Coronary artery (tissue), 2 donors: Measurements from ENCODE around the gene WDR72.

Source experiments
- DNase-seq: peaks from one replicate; pipeline ENCODE4 v3.0.0-alpha.2; 2017; ENCODE audit warnings: low spot score
- H3K27ac ChIP-seq, 2 donors: fragments of 200-600 bp; sonication (generic); one replicate each; pipeline ENCODE4 v1.5.1; 2016 to 2019
- H3K4me3 ChIP-seq: fragments of 200-600 bp; sonication (generic); 2 replicates; pipeline ENCODE4 v1.5.1; 2016; ENCODE audit warnings: mild to moderate bottlenecking, moderate library complexity
- TF ChIP-seq, protein P1 (sequence below): fragments of 200-600 bp; sonication (generic); IDR thresholded peaks from one replicate; pipeline ENCODE4 v1.5.1; 2019; ENCODE audit warnings: antibody characterized with exemption

Gene WDR72

DNA sequence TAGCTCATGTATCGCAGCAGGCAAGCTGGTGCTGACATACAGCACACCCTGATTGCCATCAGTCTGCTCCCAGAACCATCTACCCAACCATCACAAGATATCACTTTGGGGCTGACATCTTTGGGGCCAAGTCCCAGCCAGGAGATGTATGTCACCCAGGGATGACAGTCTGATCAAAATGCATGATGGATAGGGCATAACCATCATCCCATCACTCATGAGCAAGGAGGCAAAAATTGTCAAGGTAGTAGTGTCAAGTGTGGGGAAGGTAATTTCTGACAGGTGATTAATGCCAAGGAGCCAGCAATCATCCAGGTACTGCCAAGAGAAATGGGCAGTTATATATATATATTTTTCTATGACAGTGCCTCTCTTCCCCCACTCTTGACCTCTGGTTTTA lies 277.4 kb downstream of the WDR72 start:
- TF ChIP-seq, protein P1, sequence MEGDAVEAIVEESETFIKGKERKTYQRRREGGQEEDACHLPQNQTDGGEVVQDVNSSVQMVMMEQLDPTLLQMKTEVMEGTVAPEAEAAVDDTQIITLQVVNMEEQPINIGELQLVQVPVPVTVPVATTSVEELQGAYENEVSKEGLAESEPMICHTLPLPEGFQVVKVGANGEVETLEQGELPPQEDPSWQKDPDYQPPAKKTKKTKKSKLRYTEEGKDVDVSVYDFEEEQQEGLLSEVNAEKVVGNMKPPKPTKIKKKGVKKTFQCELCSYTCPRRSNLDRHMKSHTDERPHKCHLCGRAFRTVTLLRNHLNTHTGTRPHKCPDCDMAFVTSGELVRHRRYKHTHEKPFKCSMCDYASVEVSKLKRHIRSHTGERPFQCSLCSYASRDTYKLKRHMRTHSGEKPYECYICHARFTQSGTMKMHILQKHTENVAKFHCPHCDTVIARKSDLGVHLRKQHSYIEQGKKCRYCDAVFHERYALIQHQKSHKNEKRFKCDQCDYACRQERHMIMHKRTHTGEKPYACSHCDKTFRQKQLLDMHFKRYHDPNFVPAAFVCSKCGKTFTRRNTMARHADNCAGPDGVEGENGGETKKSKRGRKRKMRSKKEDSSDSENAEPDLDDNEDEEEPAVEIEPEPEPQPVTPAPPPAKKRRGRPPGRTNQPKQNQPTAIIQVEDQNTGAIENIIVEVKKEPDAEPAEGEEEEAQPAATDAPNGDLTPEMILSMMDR: no peak
- DNase-seq: no peak
- no peak overlapping the region for H3K4me3 ChIP-seq
- H3K27ac ChIP-seq: no peak overlapping the region

GRCh38 chr15:53477981-53478766 lies 281.3 kb downstream of the WDR72 start:
- Histone ChIP-seq H3K4me3 (no peak overlapping the region), H3K27ac (no peak overlapping the region)
- TF ChIP-seq, protein P1: no peak
- no peak for DNase-seq

GRCh38 chr15:53473886-53474285 lies 285.6 kb downstream of the WDR72 start:
- DNase-seq: no peak
- Histone ChIP-seq H3K4me3 (no peak overlapping the region), H3K27ac (no peak overlapping the region)
- TF ChIP-seq, protein P1: no peak

DNA sequence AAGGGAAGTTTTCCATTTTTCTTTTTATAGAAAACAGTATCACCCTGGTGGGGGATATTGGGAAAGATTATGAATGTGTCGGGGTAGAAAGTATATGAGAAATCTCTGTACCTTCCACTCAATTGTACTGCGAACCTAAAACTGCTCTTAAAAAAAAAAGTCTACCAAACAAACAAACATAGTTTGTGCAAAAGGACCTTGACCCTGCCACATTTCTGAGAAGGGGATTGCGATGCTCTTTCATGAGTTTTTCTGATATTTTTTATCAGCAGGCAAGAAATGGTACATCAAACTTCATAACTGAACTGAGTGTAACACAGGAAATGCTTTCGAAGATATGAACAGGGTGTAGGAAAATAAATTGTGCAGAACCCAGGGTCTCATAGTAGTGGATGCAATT lies 286.0 kb downstream of the WDR72 start:
- Histone ChIP-seq H3K27ac (no peak overlapping the region), H3K4me3 (no peak overlapping the region)
- no peak for DNase-seq
- TF ChIP-seq, protein P1: no peak

DNA sequence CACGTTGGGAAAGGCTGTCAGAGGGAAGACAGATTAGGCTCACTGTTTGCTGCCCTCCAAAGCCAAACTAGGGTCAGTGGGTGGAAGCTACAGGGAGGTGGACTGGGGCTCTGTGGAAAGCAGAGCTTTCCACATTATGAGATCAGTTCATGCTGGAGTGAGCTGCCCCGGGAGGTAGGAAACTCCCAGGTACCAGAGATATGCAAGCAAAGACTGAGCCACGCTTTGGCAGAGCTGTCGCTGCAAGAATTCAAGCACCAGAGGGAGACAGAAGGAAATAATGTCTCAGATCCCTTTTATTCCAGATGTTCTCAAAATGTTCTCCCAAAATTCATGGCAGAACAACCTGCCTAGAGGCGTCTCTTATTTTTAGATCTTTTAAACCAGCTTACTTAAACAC lies 286.6 kb downstream of the WDR72 start:
- Histone ChIP-seq H3K27ac (no peak overlapping the region), H3K4me3 (no peak overlapping the region)
- no peak for DNase-seq
- TF ChIP-seq, protein P1: no peak

DNA sequence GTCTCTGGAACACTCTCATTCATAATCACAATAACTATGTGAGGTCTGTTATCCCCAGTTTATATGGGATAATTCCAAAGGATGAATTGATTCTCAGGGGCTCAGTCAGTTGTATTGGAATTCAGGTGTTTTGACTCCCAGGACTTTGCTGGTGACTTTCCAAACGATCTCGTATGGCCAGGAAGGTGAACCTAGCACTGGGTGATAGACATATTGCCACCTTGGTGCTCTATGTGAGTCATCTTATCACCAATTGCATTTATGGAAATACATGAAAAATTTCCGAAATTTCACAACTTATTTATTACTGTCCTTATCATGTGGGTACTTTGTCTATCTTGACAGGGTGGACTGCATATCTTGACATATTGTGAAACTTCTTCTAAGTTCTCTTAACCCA lies 287.3 kb downstream of the WDR72 start:
- TF ChIP-seq, protein P1: no peak
- no peak overlapping the region for H3K27ac ChIP-seq

DNA sequence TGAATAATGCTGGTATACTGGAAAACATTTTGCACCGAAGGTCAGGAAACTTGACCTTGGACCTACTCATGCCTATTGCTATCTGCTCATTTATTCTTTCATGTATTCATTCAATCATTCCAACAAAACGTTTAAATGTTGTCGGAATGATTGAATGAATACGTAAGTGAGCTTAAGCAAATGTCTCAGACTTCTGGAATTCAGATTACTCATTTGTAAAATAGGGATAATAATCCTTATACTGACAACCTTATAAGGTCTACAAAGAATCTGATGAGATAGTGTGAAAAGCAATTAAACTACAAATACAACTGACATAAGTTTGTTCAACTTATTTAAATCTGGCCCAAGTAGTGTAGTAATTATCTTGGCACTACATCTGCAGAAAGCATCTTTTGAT lies 288.7 kb downstream of the WDR72 start:
- TF ChIP-seq, protein P1: no peak
- no peak overlapping the region for H3K4me3 ChIP-seq

More for the DNA sequence above, 287.3 kb downstream of the WDR72 start:
- no peak overlapping the region for H3K4me3 ChIP-seq
- DNase-seq: no peak

More for the DNA sequence above, 288.7 kb downstream of the WDR72 start:
- DNase-seq: no peak
- H3K27ac ChIP-seq: no peak overlapping the region
